Measurements from ENCODE around the gene CTXN1.

The CTXN1 gene

DNA sequence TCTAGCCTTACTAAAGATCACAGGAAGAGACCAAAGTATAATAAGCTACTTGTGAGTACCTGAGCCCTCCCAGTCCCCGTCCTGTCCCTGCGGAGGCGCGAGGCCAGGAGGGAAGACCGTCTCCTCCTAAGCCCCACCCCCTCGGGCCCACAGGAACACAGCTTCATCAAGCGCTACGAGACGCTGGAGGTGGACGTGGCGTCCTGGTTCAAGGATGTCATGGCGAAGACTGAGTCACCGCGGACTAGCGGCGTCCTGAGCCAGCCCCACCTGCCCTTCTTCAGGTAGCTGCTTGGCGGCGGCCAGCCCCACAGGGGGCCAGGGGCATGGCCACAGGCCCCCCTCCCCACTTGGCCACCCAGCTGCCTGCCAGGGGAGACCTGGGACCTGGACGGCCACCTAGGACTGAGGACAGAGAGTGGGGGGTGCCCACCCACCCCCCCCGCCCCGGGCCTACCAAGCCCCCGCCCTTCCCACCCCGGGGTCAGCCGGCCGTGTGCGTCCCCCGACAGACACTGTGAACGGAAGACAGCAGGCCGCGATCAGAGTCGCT, 13.7 kb downstream of the CTXN1 start:
- no peak for DNase-seq (ENCODE audit: low read depth in 2 of 2)
- no peak for TF ChIP-seq CTCF (IDR thresholded peaks at IDR 0.05; ENCODE audit: low read depth, low read length)
- no peak overlapping the region for H3K4me3 ChIP-seq (replicated peaks in 1 of 2; ENCODE audit: low read depth in 2 of 2, low read length in 2 of 2)

DNA sequence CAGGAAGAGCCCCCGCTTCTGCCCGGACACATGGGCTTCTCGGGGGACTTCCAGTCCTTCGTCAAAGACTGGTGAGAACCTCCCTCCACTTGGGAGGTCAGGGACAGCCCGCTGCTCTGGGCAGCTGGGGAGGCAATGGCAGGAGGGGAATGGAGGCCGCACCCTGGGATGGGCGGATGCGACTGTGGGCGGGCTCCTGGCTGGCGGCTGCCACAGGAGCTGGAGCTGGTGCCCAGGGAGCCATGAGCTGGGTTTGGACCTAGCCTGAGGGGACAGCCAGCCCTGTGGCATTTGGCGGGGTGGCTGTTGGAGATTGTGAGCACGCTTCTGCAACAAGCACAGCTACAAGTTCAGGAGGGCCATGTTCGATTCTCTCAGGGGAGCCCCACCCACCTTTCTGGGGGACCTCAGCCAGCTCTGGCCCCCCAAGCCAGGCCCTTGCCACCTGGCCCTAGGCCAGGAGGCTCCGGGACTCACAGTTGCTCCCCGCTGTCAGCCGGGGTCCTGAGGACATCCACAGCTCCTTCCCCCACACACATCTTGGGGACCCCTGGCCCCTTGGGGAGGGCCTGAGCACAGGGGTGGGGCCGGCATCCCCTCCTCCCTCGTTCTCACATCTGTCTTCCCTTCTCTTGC, 14.3 kb downstream of the CTXN1 start:
- no peak overlapping the region for H3K4me3 ChIP-seq (replicated peaks in 1 of 2; ENCODE audit: low read depth in 2 of 2, low read length in 2 of 2)
- no peak for DNase-seq (ENCODE audit: low read depth in 2 of 2)
- no peak for TF ChIP-seq CTCF (IDR thresholded peaks at IDR 0.05; ENCODE audit: low read depth, low read length)

- TF ChIP-seq CTCF (IDR thresholded peaks at IDR 0.05; ENCODE audit: low read depth, low read length) = no peak
- DNase-seq (ENCODE audit: low read depth in 2 of 2) = no peak
- no peak overlapping the region for H3K4me3 ChIP-seq (replicated peaks in 1 of 2; ENCODE audit: low read depth in 2 of 2, low read length in 2 of 2)
Measured at GRCh38 chr19:7910321-7911161, 15.4 kb downstream of the CTXN1 start.

DNA sequence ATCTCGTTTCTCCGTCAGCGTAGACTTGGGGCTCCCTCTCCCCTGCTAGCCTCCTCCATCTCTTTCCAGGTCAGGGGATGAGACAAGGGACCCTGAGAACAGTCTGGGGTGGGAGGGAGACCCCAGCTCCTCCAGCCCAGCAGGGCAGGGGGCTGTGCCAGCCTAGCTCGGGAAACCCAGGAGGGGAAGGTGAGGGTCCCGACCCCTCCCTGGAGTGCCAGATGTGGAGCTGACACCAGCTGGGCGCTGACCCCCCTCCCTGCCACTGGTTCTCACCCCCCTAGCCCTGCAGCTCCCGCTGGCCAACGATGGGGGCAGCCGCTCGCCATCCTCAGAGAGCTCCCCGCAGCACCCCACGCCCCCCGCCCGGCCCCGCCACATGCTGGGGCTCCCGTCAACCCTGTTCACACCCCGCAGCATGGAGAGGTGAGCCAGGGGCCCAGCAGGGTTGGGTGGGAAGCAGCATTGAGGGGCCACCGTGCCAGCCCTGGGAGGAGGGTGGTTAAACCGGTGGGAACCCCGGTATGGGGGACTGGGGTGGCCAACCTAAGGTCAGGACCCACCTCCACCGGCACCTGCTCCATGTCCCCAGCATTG, 16.4 kb downstream of the CTXN1 start:
- H3K4me3 ChIP-seq (replicated peaks in 1 of 2; ENCODE audit: low read depth in 2 of 2, low read length in 2 of 2) = no peak overlapping the region
- no peak for TF ChIP-seq CTCF (IDR thresholded peaks at IDR 0.05; ENCODE audit: low read depth, low read length)
- DNase-seq (ENCODE audit: low read depth in 2 of 2) = no peak

DNA sequence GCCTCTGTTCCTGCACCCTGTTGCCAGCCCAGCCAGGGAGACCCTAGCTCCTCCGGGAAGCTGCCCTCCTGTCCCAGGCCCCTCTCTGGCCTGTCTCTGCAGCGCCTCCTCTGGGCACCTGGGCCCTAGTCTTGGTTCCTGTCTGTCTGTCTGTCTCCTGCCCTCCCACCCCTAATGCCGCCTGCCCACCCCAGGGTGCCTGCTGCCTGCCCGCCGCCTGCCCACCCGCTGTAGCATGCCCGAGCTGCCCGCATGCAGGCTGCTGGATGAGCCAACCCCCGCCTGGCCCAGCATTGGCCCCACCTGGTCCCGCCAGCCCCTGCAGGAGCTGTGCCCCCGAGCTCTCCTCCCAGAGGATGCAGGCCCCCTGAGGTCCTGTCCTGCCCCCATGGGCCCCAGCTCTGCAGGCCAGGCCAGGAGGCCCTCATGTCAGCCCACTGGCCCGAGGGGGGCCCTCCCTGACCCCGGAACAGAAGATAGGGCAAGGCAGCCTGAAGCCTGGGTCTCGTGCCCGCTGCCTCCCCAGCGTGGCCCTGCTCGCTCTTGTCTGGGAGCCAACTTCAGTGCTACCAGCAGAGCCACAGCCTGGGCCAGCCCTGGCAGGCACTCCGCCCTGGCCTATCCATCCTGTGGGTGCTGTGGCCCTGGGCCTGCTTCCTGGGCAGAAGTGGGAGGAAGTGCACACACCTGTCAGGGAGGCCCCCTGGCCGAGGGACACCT, 17.0 kb downstream of the CTXN1 start:
- H3K4me3 ChIP-seq (replicated peaks in 1 of 2; ENCODE audit: low read depth in 2 of 2, low read length in 2 of 2) = no peak overlapping the region
- DNase-seq (ENCODE audit: low read depth in 2 of 2) = no peak
- TF ChIP-seq CTCF (IDR thresholded peaks at IDR 0.05; ENCODE audit: low read depth, low read length) = no peak

GRCh38 chr19:7908078-7908699, 17.7 kb downstream of the CTXN1 start:
- no peak for TF ChIP-seq CTCF (IDR thresholded peaks at IDR 0.05; ENCODE audit: low read depth, low read length)
- DNase-seq (ENCODE audit: low read depth in 2 of 2) = no peak
- H3K4me3 ChIP-seq (replicated peaks in 1 of 2; ENCODE audit: low read depth in 2 of 2, low read length in 2 of 2) = no peak overlapping the region

All from cardiac fibroblast (primary cell).